HG03060 (cell line): ENCODE results near the gene CPN2.
A peak's percentile ranks its signal among the peaks of the same experiment; 100 is the strongest.

Experiments used
- ATAC-seq: cut with Tn5 transposase; IDR thresholded peaks from one replicate; pipeline ENCODE4 v1.9.1; 2021; ENCODE audit warnings: low read depth, moderate number of reproducible peaks; ENCODE audit not compliant: unreplicated experiment

CPN2 gene

GRCh38 chr3:194355379-194355778 lies 4.3 kb upstream of the CPN2 start:
- no peak for ATAC-seq

- ATAC-seq: no peak
These were observed 3.2 kb upstream of the CPN2 start for GRCh38 chr3:194354315-194354714.

- no peak for ATAC-seq
These were observed 1.6 kb upstream of the CPN2 start for GRCh38 chr3:194352667-194353246.

DNA sequence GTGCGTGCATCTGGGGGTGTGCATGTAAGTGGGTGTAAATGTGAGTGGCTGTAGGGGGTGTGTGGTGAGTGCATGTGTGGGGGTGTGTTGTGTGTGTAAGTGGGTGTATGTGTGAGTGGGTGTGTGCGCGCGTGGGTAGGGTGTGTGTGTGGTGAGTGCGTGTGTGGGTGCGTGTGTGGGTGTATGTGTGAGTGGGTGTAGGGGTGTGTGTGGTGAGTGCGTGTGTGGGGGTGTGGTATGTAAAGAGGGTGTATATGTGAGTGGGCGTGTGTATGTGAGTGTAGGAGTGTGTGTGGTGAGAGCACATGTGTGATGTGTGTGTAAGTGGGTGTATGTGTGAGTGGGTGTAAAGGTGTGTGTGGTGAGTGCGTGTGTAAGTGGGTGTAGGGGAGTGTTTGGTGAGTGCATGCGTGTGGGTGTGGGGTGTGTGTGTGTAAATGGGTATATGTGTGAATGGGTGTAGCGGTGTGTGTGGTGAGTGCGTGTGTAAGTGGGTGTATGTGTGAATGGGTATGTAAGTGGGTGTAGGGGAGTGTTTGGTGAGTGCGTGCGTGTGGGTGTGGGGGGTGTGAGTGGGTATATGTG lies 916 bp upstream of the CPN2 start:
- no peak for ATAC-seq

- ATAC-seq: no peak
These were observed 429 bp downstream of the CPN2 start for GRCh38 chr3:194350726-194351071.

GRCh38 chr3:194348354-194348753 lies 2.8 kb downstream of the CPN2 start:
- ATAC-seq: no peak

GRCh38 chr3:194346621-194347020 lies 4.5 kb downstream of the CPN2 start:
- ATAC-seq: no peak

DNA sequence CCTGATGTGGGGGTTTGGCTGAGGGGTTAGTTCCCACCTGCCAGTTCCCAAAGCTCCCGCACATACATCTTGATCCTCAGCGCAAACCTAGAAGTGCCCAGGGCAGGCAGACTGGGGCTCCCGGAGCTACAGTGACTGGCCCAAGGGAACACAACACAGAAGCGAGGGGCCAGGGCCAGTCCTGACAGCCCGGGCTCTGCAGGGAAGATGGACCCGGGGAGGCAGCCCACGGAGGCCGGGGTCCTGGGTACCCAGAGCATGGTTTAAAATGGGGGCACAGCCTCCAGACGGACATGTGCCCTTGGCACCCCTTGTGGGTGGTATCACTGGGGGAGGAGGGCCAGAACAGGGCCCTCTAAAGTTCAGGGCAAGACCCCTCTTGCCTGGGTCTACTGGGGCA lies 5.1 kb downstream of the CPN2 start:
- no peak for ATAC-seq

- no peak for ATAC-seq
These were observed 7.1 kb downstream of the CPN2 start for GRCh38 chr3:194344012-194344411.

DNA sequence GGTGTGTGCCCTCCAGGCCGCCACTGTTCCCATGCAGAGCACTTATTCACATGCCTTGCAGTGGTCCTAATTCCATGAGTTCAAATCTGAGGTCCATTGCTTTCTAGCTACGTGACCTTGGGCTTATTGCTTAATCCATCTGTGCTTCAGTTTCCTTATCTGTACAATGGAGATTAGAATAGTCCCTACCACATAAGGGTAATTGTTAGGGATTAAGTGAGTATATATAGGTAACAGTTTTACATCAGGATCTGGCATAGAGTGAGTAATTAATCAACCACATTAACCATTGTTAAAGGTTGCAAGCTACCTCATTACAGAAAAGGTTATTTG lies 7.6 kb downstream of the CPN2 start:
- no peak for ATAC-seq

- no peak for ATAC-seq
These were observed 8.1 kb downstream of the CPN2 start for GRCh38 chr3:194342861-194343560.

DNA sequence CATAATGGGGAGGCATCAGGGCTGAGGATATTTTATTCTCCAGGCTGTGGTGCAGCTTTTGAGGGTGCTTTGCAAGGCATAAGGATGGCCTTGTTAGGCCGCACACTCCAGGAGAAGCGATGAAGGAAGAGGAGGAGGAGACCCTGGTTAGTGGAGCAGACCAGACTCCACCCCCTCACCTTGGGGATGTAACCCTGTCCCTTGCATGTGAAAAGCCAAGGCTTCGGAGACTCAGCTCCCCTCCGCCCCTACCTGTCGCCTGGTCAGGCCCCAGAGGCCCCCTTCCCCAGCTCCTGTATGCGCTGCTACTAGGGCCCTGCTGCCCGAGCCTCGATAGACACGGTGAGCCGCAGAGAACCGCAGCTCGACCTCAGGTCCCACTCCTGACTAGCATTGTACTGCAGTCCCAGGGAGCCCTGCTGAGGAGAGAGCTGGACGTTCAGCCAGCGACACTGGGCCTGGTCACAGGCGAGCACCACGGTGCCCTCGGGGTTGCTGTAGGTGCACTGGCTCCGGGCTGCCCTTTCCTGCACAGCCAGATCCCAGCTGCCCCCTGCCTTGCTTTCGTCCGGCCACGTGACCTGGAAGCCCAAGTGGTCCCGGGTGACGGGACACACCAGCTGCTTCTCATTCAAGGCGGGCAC lies 10.2 kb downstream of the CPN2 start:
- no peak for ATAC-seq

DNA sequence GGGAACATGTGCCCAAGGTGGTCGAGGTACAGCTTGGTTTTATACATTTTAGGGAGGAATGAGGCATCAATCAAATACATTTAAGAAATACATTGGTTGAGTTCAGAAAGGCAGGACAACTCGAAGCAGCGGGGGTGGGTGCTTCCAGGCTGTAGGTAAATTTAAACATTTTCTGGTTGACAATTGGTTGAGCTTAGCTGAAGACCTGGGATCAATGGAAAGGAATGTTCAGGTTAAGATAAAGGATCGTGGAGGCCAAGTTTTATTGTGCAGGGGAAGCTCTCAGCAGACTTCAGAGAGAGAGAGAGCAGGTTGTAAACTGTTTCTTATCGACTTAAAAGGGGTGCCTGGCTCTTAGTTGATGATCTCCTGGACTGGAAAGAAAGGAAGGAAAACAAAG lies 11.3 kb downstream of the CPN2 start:
- no peak for ATAC-seq

- ATAC-seq: no peak
These were observed 11.8 kb downstream of the CPN2 start for GRCh38 chr3:194339356-194339755.

DNA sequence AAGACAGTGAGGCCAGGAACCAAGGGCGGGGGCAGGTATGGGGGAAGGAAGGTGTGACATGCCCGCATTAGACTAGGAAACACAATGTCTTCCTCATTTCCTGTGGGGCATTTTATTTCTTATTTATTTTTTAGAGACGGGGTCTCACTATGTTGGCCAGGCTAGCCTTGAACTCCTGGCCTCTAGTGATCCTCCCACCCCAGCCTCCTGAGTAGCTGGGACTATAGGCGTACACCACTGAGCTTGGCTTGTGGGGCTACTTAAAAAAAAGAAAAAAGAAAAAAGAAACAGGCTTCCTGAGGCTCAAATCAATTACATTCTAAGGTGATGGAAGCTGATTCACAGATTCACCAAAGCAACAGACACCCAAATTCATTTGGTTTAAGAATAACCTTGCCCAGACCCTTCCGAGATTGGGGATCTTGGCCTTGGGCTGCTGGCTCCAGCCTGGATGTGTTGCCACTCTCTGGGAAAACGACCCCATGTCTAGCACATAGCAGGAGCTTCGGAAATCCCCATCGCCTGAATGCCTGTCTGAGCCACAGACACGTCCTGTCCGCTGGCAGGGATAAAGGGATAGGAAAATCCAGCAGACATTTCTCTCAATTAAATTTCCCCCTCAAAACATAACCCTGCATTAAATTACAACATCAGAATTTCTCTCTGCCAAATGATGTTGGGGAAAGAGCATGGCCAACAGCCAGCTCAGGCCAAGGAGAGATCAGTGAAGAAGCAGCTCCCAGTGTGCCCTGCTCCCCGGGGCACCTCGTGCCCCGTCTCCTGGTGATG lies 13.0 kb downstream of the CPN2 start:
- no peak for ATAC-seq

DNA sequence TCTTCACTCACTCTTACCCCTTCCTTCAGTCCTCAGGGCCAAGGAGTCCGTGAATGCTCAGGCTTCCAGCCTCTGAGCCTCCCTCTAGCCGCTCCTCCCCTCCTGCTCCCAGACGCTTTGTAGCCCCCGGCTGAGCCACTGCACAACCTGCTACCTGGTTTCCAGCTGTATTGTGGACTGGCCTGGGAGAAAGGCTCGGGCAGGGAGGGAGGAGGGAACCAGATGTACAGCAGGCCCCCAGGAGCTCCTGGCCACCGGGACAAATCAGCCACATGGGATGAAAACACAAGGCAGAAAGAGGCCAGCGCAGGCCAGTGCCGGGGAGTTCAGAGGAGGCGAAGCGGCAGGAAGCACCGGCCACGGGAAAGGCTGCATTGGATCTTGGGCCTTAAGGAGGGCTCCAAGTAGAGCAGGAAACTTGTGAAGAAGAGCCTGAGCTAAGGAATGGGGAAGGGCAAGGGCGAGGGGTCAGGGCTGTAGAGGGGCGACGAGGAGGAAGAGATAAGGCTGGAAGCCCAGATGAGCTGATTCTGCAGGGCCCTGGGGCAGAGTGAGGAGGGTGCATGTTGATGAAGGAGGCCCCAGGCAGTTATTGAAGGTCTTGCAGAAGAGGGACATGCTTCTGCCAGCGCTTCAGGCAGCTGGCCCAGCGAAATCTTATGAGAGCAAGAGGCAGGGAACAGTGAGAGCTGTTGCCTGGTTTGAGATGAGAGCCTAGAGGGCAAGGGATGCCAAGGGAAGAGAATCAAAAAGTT lies 14.3 kb downstream of the CPN2 start:
- ATAC-seq: no peak

DNA sequence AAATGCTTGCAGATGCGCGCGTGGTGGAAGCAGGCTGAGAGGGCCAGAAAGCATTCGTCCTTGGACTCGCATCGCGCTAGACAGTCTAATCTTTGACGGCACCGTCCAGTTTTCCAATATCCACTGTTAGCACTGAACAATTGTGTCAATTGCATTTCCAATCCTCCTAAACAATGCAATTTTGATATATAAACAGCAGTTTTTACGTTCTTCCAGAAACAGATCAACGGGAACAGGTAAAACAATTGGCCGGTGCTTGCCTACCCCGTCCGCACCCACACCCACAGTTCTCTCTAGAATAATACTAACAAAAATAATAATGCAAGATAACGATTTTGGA lies 17.2 kb downstream of the CPN2 start:
- no peak for ATAC-seq

DNA sequence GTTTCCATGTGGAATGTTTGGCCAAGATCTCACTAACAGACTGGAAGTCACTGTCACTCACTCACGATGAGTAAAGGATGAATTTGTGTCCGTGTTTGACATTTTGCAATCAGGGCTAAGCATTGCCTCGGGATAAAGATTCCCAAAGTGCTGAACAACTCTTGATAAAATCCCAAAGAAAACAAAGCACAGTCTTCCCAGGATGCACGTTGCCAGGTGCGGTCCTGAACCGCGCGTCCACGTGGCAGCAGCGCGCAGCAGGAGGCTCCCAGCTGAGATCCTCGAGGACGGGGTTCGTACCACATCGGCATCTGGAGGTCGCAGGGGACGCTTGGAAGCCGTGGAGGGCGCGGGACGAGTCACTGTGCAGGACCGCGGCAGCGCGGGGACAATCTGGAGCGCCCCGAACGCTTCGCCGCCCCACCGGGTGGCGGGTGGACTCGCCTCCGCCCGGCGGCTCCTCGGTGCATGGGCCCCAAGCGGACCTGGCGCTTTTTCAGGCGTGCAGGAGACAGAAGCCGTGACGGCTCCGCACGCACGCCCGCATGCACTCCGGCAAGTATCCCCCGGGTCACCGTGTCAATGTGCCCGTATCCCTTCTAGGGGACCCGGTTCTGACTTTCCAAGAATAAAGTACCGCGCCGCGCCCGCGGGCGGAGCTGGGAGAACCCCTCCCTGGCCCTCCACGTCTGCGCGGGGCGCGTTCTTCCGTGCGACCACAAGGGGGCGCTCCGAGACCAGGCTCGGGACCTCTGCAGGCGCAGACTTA lies 17.7 kb downstream of the CPN2 start:
- peak; percentile 75 for ATAC-seq

GRCh38 chr3:194332858-194333211 lies 18.3 kb downstream of the CPN2 start:
- no peak for ATAC-seq

DNA sequence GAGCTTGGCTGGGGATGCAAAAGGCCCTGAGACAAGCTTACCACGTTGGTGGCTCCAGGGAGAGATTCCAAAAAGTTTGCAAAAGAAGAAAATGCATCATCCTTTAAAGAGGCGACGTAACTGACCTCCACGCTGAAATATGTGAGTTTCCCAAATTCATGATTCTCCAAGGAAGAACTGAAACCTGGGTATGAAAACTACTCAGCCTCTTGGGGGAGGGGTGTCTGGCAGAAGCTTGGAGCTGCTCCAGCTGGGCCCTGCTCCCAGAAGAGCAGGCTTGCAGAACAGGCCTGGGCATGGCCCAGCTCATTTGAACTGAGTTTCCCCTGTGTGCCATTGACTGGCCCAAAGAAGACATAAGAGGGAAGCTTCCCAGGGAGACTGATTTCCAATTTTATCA lies 20.5 kb downstream of the CPN2 start:
- no peak for ATAC-seq
